ENCODE results near the gene METAP2.

The METAP2 gene

GRCh38 chr12:95509300-95509699, 35.3 kb downstream of the METAP2 start:
- no peak for DNase-seq (ENCODE audit: low read depth in 2 of 2, low spot score in 1 of 2)

- DNase-seq (ENCODE audit: low read depth in 2 of 2, low spot score in 1 of 2) = no peak
Observed at GRCh38 chr12:95511977-95512376, 38.0 kb downstream of the METAP2 start.

- no peak for DNase-seq (ENCODE audit: low read depth in 2 of 2, low spot score in 1 of 2)
Observed at GRCh38 chr12:95513599-95513998, 39.6 kb downstream of the METAP2 start.

GRCh38 chr12:95515197-95515596, 41.2 kb downstream of the METAP2 start:
- DNase-seq (ENCODE audit: low read depth in 2 of 2, low spot score in 1 of 2) = no peak

- DNase-seq (ENCODE audit: low read depth in 2 of 2, low spot score in 1 of 2) = no peak
Observed at GRCh38 chr12:95516757-95517156, 42.8 kb downstream of the METAP2 start.

- no peak for DNase-seq (ENCODE audit: low read depth in 2 of 2, low spot score in 1 of 2)
Observed at GRCh38 chr12:95517246-95517645, 43.3 kb downstream of the METAP2 start.

GRCh38 chr12:95518944-95519343, 45.0 kb downstream of the METAP2 start:
- DNase-seq (ENCODE audit: low read depth in 2 of 2, low spot score in 1 of 2) = no peak

- no peak for DNase-seq (ENCODE audit: low read depth in 2 of 2, low spot score in 1 of 2)
Observed at GRCh38 chr12:95520816-95521215, 46.9 kb downstream of the METAP2 start.

GRCh38 chr12:95522692-95523091, 48.7 kb downstream of the METAP2 start:
- DNase-seq (ENCODE audit: low read depth in 2 of 2, low spot score in 1 of 2) = no peak

GRCh38 chr12:95528431-95528830, 54.5 kb downstream of the METAP2 start:
- DNase-seq (ENCODE audit: low read depth in 2 of 2, low spot score in 1 of 2) = no peak

GRCh38 chr12:95529693-95530225, 55.8 kb downstream of the METAP2 start:
- no peak for DNase-seq (ENCODE audit: low read depth in 2 of 2, low spot score in 1 of 2)

- no peak for DNase-seq (ENCODE audit: low read depth in 2 of 2, low spot score in 1 of 2)
Observed at GRCh38 chr12:95532851-95533250, 58.9 kb downstream of the METAP2 start.

- no peak for DNase-seq (ENCODE audit: low read depth in 2 of 2, low spot score in 1 of 2)
Observed at GRCh38 chr12:95533985-95534384, 60.0 kb downstream of the METAP2 start.

- no peak for DNase-seq (ENCODE audit: low read depth in 2 of 2, low spot score in 1 of 2)
Observed at GRCh38 chr12:95538006-95538405, 64.1 kb downstream of the METAP2 start.

GRCh38 chr12:95538656-95539055, 64.7 kb downstream of the METAP2 start:
- DNase-seq (ENCODE audit: low read depth in 2 of 2, low spot score in 1 of 2) = no peak

GRCh38 chr12:95541436-95541835, 67.5 kb downstream of the METAP2 start:
- DNase-seq (ENCODE audit: low read depth in 2 of 2, low spot score in 1 of 2) = no peak

GRCh38 chr12:95543305-95543704, 69.4 kb downstream of the METAP2 start:
- DNase-seq (ENCODE audit: low read depth in 2 of 2, low spot score in 1 of 2) = no peak

- no peak for DNase-seq (ENCODE audit: low read depth in 2 of 2, low spot score in 1 of 2)
Observed at GRCh38 chr12:95544756-95545155, 70.8 kb downstream of the METAP2 start.

GRCh38 chr12:95545303-95545702, 71.4 kb downstream of the METAP2 start:
- DNase-seq (ENCODE audit: low read depth in 2 of 2, low spot score in 1 of 2) = no peak

- DNase-seq (ENCODE audit: low read depth in 2 of 2, low spot score in 1 of 2) = no peak
Observed at GRCh38 chr12:95545731-95546490, 72.0 kb downstream of the METAP2 start.

- DNase-seq (ENCODE audit: low read depth in 2 of 2, low spot score in 1 of 2) = no peak
Observed at GRCh38 chr12:95546491-95546813, 72.5 kb downstream of the METAP2 start.

GRCh38 chr12:95547522-95548055, 73.6 kb downstream of the METAP2 start:
- no peak for DNase-seq (ENCODE audit: low read depth in 2 of 2, low spot score in 1 of 2)

- no peak for DNase-seq (ENCODE audit: low read depth in 2 of 2, low spot score in 1 of 2)
Observed at GRCh38 chr12:95548056-95548538, 74.1 kb downstream of the METAP2 start.

Data from stimulated activated CD8-positive, alpha-beta memory T cell treated with anti-CD3 and anti-CD28 coated beads, Interleukin-4, amount 100 ng/mL, for 4 hours (primary cell).